AG09319 (cell line): Measurements from ENCODE around the gene FAM234B.
A peak's percentile ranks its signal among the peaks of the same experiment; 100 is the strongest.

Experiments used
- DNase-seq: peaks from one replicate; pipeline ENCODE4 v3.0.0-alpha.2; 2010; ENCODE audit warnings: low read depth; ENCODE audit errors: extremely low read depth
- TF ChIP-seq, protein P1 (sequence below): IDR thresholded peaks from 2 replicates; pipeline ENCODE4 v1.5.1; 2011; ENCODE audit warnings: low read depth, mild to moderate bottlenecking, inconsistent platforms, low read length, moderate library complexity

The FAM234B gene

DNA sequence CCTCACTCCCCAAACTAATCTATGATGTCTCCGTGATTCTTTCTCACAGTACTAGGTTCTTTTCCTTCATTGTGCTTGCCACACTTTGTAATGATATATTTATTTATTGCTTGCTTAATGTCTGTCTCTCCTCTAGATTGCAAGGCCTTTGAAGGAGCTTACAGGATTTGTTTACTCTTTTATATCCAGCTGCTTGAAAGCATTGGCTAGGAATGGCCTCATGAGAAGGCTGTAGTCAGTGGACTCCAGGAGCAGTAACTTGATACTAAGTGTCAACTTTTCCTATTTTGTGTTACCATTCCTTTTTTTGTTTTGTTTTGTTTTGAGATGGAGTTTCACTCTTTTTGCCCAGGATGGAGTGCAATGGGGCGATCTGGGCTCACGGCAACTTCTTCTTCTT, 7.3 kb upstream of the FAM234B start:
- TF ChIP-seq, protein P1, sequence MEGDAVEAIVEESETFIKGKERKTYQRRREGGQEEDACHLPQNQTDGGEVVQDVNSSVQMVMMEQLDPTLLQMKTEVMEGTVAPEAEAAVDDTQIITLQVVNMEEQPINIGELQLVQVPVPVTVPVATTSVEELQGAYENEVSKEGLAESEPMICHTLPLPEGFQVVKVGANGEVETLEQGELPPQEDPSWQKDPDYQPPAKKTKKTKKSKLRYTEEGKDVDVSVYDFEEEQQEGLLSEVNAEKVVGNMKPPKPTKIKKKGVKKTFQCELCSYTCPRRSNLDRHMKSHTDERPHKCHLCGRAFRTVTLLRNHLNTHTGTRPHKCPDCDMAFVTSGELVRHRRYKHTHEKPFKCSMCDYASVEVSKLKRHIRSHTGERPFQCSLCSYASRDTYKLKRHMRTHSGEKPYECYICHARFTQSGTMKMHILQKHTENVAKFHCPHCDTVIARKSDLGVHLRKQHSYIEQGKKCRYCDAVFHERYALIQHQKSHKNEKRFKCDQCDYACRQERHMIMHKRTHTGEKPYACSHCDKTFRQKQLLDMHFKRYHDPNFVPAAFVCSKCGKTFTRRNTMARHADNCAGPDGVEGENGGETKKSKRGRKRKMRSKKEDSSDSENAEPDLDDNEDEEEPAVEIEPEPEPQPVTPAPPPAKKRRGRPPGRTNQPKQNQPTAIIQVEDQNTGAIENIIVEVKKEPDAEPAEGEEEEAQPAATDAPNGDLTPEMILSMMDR, result no peak
- DNase-seq, result no peak

GRCh38 chr12:13038491-13039161, 5.6 kb upstream of the FAM234B start:
- TF ChIP-seq, protein P1, result no peak
- peak; percentile 23 for DNase-seq

GRCh38 chr12:13039328-13039956, 4.7 kb upstream of the FAM234B start:
- TF ChIP-seq, protein P1, result no peak
- no peak for DNase-seq

DNA sequence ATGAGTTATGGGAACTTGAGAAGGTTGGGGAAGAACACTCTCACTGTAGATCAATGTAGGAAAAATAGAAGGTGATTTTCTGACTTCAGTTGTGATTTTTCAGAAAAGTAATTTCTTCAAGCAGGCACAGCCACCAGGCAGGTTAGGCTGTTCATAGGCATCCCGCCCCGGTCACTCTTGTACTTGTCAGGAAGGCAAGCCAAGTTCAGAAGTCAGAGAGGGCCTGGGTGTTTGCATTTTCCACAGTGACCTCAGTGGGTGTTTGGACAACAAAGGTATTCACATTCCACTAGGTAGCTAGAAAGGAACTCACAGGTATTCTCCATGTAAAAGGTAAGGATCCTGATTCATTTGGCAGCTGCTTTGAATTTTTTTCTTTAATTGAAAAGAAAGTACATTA, 3.0 kb upstream of the FAM234B start:
- DNase-seq, result no peak
- TF ChIP-seq, protein P1, result no peak

DNA sequence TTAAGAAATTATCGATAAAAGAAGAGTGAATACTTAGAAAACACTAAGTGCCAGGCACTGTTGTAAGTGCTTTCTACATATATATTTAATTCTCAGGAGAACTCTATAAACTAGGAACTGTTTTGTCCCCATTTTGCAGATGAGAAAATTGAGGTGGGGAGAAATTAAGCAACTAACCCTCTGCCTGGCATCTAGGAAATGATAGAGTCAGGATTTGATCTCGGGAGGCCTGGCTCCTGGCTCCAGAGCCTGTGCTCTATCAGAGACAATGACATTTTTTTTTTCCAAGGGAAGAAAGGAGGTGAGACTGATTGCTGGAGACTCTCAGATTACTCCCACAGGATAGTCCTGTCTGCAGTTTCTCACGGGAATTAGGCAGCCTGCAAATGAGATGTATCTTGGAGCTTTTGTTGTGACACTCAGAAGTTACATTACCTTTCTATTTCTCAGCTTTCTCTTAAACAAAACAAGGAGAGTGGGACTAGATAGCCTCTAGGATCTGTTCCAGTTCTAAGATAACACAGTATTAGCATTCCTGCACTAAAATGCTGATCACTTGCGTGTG, 1.4 kb upstream of the FAM234B start:
- TF ChIP-seq, protein P1, result no peak

GRCh38 chr12:13044906-13045299, 722 bp downstream of the FAM234B start:
- no peak for DNase-seq
- TF ChIP-seq, protein P1, result no peak

More for the DNA sequence above, 1.4 kb upstream of the FAM234B start:
- no peak for DNase-seq

DNA sequence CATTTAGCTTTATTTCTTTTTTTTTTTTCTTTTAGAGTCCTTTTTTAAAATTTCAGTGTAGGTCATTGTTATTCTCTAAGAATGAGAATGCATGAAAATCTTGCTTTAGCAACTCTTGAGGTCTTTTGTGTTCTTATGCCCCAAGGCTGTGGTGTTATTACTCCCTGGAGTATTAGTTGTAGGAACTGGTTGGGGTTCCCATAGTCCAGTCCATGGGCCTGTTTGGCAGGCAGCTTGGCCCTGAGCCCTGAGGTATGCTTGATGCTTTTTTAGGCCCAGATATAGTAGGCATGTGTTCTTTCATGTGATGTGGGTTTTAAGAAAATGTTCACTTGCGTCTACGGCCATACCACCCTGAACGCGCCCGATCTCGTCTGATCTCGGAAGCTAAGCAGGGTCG, 1.6 kb downstream of the FAM234B start:
- TF ChIP-seq, protein P1, result no peak
- DNase-seq, result no peak
